GM12878 (cell line): ENCODE data around the gene PTCH2. TPM values are rescaled to one million over a fixed set of nuclear protein-coding genes. Genes with fewer than 3 reads are reported as not detected.

Source experiments
- ATAC-seq: fragments of 200-7000 bp; cut with Tn5 transposase; 3 replicates; pipeline ENCODE4 v1.9.1; 2020; ENCODE audit warnings: mild to moderate bottlenecking, moderate library complexity
- BruUV-seq: library from RNA; stranded (reverse); fragments of 400-500 nt; replicated peaks from 2 replicates; lab custom pipeline; 2021; lab: Mats Ljungman, UMichigan
- CTCF ChIA-PET: fragments of 300-600 bp; sonication (Branson Sonifier 250); formaldehyde crosslinking; extraction: SDS; loops from one replicate; lab custom pipeline; 2021; ENCODE audit warnings: inconsistent platforms; lab: Yijun Ruan, JAX
- POLR2A ChIA-PET: fragments of 350-600 bp; formaldehyde crosslinking; extraction: SDS; loops from one replicate; lab custom pipeline; 2021; ENCODE audit warnings: inconsistent platforms; lab: Charles Lee
- RAD21 ChIA-PET: fragments of 300-600 bp; sonication (Branson Sonifier 250); formaldehyde crosslinking; loops from one replicate; lab custom pipeline; 2023; ENCODE audit warnings: antibody characterized with exemption; ENCODE audit not compliant: unreplicated experiment; lab: Charles Lee
- SMC1A ChIA-PET: fragments of 300-600 bp; sonication (Branson Sonifier 250); formaldehyde crosslinking; loops from one replicate; lab custom pipeline; 2023; ENCODE audit not compliant: unreplicated experiment, uncharacterized antibody; lab: Charles Lee
- DNase-seq: peaks from one replicate; pipeline ENCODE4 v3.0.0-alpha.2; 2011; ENCODE audit warnings: low read depth, low spot score
- FAIRE-seq: peaks from 3 replicates; lab custom pipeline; 2011; peaks lifted over from hg19 to GRCh38; lab: Jason Lieb, UNC
- H2AFZ ChIP-seq: 2 replicates; pipeline ENCODE4 v1.6.0; 2011; ENCODE audit warnings: low read depth, low read length, control low read depth; ENCODE audit not compliant: control insufficient read depth
- H3K27ac ChIP-seq: 2 replicates; pipeline ENCODE4 v1.5.1; 2011; ENCODE audit warnings: control low read depth; ENCODE audit not compliant: control insufficient read depth, insufficient read depth
- H3K27me3 ChIP-seq, 2 experiments: replicated peaks in 1 of 2; 2 replicates each; pipeline versions ENCODE4 v1.6.0 to v1.6.1; 2011; ENCODE audit warnings: low read length in 1 of 2; ENCODE audit not compliant: control insufficient read depth in 2 of 2, insufficient read depth in 2 of 2
- H3K36me3 ChIP-seq, 2 experiments: 2 replicates each; pipeline ENCODE4 v1.5.1; 2011; ENCODE audit warnings: low read length in 1 of 2; ENCODE audit not compliant: control insufficient read depth in 2 of 2, insufficient read depth in 2 of 2
- H3K4me1 ChIP-seq: 2 replicates; pipeline ENCODE4 v1.6.1; 2011; ENCODE audit warnings: mild to moderate bottlenecking, low read length, moderate library complexity, mixed read lengths; ENCODE audit not compliant: control insufficient read depth, insufficient read depth
- H3K4me2 ChIP-seq: 2 replicates; pipeline ENCODE4 v1.6.0; 2011; ENCODE audit warnings: control low read depth; ENCODE audit not compliant: control insufficient read depth, insufficient read depth
- H3K4me3 ChIP-seq: fragments of 200-600 bp; sonication (generic); 2 replicates; pipeline ENCODE4 v1.5.1; 2016
- H3K79me2 ChIP-seq: 2 replicates; pipeline ENCODE4 v1.6.0; 2011; ENCODE audit warnings: low read length; ENCODE audit not compliant: control insufficient read depth, insufficient read depth
- H3K9ac ChIP-seq: 2 replicates; pipeline ENCODE4 v1.8.0; 2011; ENCODE audit warnings: low read length, control low read depth, mixed read lengths; ENCODE audit not compliant: control insufficient read depth, insufficient read depth
- H3K9me3 ChIP-seq: replicated peaks from 3 replicates; pipeline ENCODE4 v1.5.1; 2011; ENCODE audit warnings: mild to moderate bottlenecking, low read length; ENCODE audit not compliant: control insufficient read depth, insufficient read depth
- H4K20me1 ChIP-seq: 2 replicates; pipeline ENCODE4 v1.6.0; 2011; ENCODE audit not compliant: control insufficient read depth, insufficient read depth
- MAX ChIP-seq: IDR thresholded peaks from 2 replicates; pipeline ENCODE4 v1.6.1; 2012; ENCODE audit warnings: low read depth, low read length, improper control_type of control experiment
- POLR2A ChIP-seq: IDR thresholded peaks from 2 replicates; pipeline ENCODE4 v1.6.1; 2011; ENCODE audit warnings: low read depth, mild to moderate bottlenecking, low read length
- RB1 ChIP-seq: fragments of 450-650 bp; formaldehyde crosslinking; IDR thresholded peaks from 2 replicates; pipeline ENCODE4 v1.6.1; 2017; ENCODE audit warnings: mild to moderate bottlenecking, borderline replicate concordance
- RCOR1 ChIP-seq: conservative IDR thresholded peaks from 2 replicates; pipeline ENCODE4 v1.6.1; 2012; ENCODE audit warnings: low read depth, low read length, improper control_type of control experiment
- SIX5 ChIP-seq: IDR thresholded peaks from 2 replicates; pipeline ENCODE4 v1.6.1; 2011; ENCODE audit warnings: mild to moderate bottlenecking, low read depth, low read length, moderate library complexity; ENCODE audit not compliant: severe bottlenecking
- YY1 ChIP-seq: IDR thresholded peaks from 2 replicates; pipeline ENCODE4 v1.6.1; 2011; ENCODE audit warnings: low read depth, mild to moderate bottlenecking, low read length
- ZBTB11 ChIP-seq: fragments of 450-650 bp; formaldehyde crosslinking; IDR thresholded peaks from 2 replicates; pipeline ENCODE4 v1.5.0; 2022; ENCODE audit warnings: mild to moderate bottlenecking, missing genetic modification characterization
- ZNF207 ChIP-seq: fragments of 450-650 bp; IDR thresholded peaks from 2 replicates; pipeline ENCODE4 v1.6.1; 2014; ENCODE audit warnings: antibody characterized with exemption, mild to moderate bottlenecking, borderline replicate concordance
- ZNF217 ChIP-seq: fragments of 450-650 bp; IDR thresholded peaks from 2 replicates; pipeline ENCODE4 v1.6.1; 2017; ENCODE audit warnings: antibody characterized with exemption, mild to moderate bottlenecking
- ZNF384 ChIP-seq: IDR thresholded peaks from 2 replicates; pipeline ENCODE4 v1.6.1; 2012; ENCODE audit warnings: low read depth, mild to moderate bottlenecking, low read length, improper control_type of control experiment, borderline replicate concordance
- WGBS: methylation state at CpG from one replicate; pipeline ENCODE4 v1.1.6; 2016; ENCODE audit warnings: low lambda C conversion rate; ENCODE audit not compliant: insufficient replicate concordance, insufficient coverage; ENCODE audit errors: missing lambda C conversion rate; 5-methylcytosine and 5-hydroxymethylcytosine counted together
- in situ Hi-C: fragments of 300-500 bp; cut with MboI; formaldehyde crosslinking; loops from 9 replicates; pipeline ENCODE4 v1.14.3; 2018; ENCODE audit warnings: mixed read lengths
- intact Hi-C: fragments of 100-400 bp; cut with micrococcal nuclease; formaldehyde crosslinking; loops from one replicate; pipeline ENCODE4 v1.14.2; 2022; ENCODE audit not compliant: unreplicated experiment
- polyA plus RNA-seq, 11 experiments: library from polyadenylated mRNA; depleted of rRNA in 4 of 11; unstranded in 6 of 11; stranded (reverse) in 5 of 11; fragments of >200 nt; fragmentation: Nextera tagmentation in 4 of 11; fragmentation: Illumina TruSeq in 1 of 11; extraction: Ambion mirVana in 4 of 11; extraction: Trizol in 1 of 11; gene quantifications; 1 replicate in 1 of 11; 2 replicates in 10 of 11; pipeline versions ENCODE4 v1.2.1 to v1.2.3, GENCODE V29; 2011 to 2016; ENCODE audit warnings: inconsistent platforms in 2 of 11, missing spikeins in 2 of 11, low read depth in 1 of 11
- total RNA-seq, 4 experiments: library from RNA; depleted of rRNA in 3 of 4; stranded (reverse); fragments of >200 nt in 3 of 4; fragmentation: Illumina TruSeq in 1 of 4; extraction: Trizol in 1 of 4; gene quantifications; 2 replicates each; pipeline versions ENCODE4 v1.2.1 to v1.2.3, GENCODE V29; 2013 to 2021

The PTCH2 gene
- total and polyA plus RNA-seq, 10 of the 15 experiments (the other 5 are each of a cell fraction or from before 2014, with no cell fraction given): 0.03 to 8.4 (median 0.10) TPM

GRCh38 chr1:44819196-44819607, 23.9 kb downstream of the PTCH2 start:
- Histone ChIP-seq H3K4me1 (peaks cover 7% of the 10 kb centered on the region), H3K27me3 (no peaks in the 10 kb centered on the region), H3K4me2 (peak overlapping the region; percentile 96), H3K36me3 (no peaks in the 10 kb centered on the region), H4K20me1 (no peaks in the 10 kb centered on the region), H3K9me3 (no peaks in the 10 kb centered on the region), H3K4me3 (peak overlapping the region; percentile 36; the same call in 1 of the 2 replicates), H3K9ac (peak overlapping the region; percentile 69), H3K79me2 (no peaks in the 10 kb centered on the region), H3K27ac (peak overlapping the region; percentile 100), H2AFZ (peak overlapping the region; percentile 22)
- DNase-seq: peak; percentile 83
- RAD21 ChIA-PET: interaction anchor here (0.7 to 3.5 kb wide), 9 partner anchors 10 to 484 kb away, joined by 3 to 41 read pairs (median 4); partner anchors contain the start of genes BTBD19, PLK3 and UROD
- ATAC-seq: no peak
- in situ Hi-C loops: no loop called here
- BruUV-seq: no TSS peak
- POLR2A ChIA-PET: interaction anchor here (0.7 to 5.9 kb wide), 12 partner anchors 10 to 486 kb away, joined by 3 to 56 read pairs (median 4); partner anchors contain the start of genes BEST4, BTBD19, DYNLT4 and PLK3
- CTCF ChIA-PET: interaction anchor here (0.5 to 4.7 kb wide), 13 partner anchors 8 to 107 kb away, joined by 3 to 45 read pairs (median 4); partner anchors contain the start of genes BTBD19, DYNLT4 and PLK3
- FAIRE-seq: no peak
- WGBS: 2% methylated on average over 13 of the region's 13 CpGs
- TF ChIP-seq ZBTB11 (CRISPR knock-in tag) (peak; percentile 56), RCOR1 (no peak), ZNF217 (peak; percentile 5; the same call in 1 of the 2 replicates), RB1 (peak; percentile 58; the same call in 1 of the 2 replicates), MAX (no peak), YY1 (0 out of 2 replicates have a peak, but pooled peaks have one; percentile 49), SIX5 (no peak), ZNF384 (peak; percentile 36; the same call in 1 of the 2 replicates), ZNF207 (no peak), POLR2A (no peak)
- SMC1A ChIA-PET: interaction anchor here (0.8 to 5.9 kb wide), 9 partner anchors 10 to 486 kb away, joined by 3 to 52 read pairs (median 6); partner anchors contain the start of genes BTBD19, DYNLT4 and PLK3
- intact Hi-C loops: loop anchor here (1.0 to 5.0 kb wide), 3 partner anchors 42 to 98 kb away; partner anchors contain the start of gene RPS8
